HG02840 (cell line): ENCODE results near the gene TNKS1BP1.
"Not testable (repeated sequence)": the region's sequence is repeated elsewhere in the genome, so short reads cannot be mapped to it uniquely, and the experiment has no call there.

Experiments used
- ATAC-seq: cut with Tn5 transposase; IDR thresholded peaks from one replicate; pipeline ENCODE4 v1.9.1; 2021; ENCODE audit warnings: mild to moderate bottlenecking, moderate library complexity, moderate number of reproducible peaks; ENCODE audit not compliant: unreplicated experiment, low FRiP score

The TNKS1BP1 gene

GRCh38 chr11:57353852-57354251, 29.1 kb upstream of the TNKS1BP1 start:
- no peak for ATAC-seq

GRCh38 chr11:57353446-57353845, 28.7 kb upstream of the TNKS1BP1 start:
- no peak for ATAC-seq

GRCh38 chr11:57353036-57353435, 28.3 kb upstream of the TNKS1BP1 start:
- ATAC-seq, result no peak

DNA sequence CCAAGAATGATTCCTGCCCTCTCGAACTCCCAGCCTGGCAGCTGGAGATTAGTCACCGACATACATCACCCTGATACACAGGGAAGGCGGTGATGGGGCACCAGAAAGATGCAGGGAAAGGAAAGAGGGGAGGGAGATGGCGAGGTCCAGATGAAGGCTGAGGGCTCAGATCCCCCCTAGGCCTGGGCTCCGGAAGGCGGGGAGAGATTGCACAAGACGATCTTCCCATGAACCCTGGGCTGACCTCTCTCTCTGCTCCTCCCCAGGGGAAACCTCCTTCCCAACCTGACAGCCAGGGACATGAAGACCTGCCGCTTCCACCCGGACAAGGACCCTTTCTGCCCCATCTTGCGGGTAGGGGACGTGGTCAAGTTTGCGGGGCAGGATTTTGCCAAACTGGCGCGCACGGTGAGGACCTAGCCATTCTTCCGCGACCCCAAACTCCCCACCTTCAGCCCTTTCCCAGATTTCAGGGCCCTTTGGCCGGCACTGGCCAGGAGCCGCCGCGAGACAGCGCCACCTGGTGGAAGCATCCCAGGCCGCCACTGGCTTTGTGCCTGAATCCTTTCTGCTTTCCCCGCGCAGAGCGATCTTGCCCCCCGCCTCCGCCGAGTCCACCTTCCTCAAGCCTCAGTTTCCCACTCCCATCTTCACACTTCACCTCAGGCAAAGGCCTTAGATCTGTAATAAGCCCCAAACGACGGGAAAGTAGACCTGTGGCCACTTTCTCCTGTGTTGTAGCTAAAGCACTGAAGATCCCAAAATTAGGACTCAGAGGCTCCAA, 24.9 kb upstream of the TNKS1BP1 start:
- no peak for ATAC-seq

DNA sequence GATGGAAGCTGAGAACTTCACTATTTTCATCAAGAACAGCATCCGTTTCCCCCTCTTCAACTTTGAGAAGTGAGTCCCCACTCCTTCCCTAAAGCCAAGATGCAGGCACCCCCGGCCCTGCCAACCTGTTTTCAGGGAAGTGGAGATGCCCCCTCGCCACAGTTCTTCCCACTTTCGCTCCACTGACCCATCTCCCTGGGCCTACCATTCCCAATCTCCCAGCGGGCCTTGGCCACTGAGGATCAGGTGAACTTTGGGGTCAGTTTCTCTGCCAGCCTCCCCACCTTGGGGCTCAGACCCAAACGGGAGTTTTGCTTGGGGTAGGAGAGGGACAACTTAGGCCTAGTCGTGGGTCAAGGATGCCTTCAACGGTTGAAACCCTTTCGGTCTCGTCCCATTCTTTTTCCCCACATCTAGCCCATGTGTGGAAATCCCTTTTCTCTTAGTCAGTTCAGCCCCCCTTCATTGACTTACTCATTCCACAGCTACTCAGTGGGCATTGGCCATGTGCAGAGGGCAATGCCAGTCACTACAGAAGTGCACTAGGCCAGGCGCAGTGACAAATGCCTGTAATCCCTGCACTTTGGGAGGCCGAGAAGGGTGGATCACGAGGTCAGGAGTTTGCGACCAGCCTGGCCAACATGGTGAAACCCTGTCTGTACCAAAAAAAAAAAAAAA, 24.0 kb upstream of the TNKS1BP1 start:
- no peak for ATAC-seq

DNA sequence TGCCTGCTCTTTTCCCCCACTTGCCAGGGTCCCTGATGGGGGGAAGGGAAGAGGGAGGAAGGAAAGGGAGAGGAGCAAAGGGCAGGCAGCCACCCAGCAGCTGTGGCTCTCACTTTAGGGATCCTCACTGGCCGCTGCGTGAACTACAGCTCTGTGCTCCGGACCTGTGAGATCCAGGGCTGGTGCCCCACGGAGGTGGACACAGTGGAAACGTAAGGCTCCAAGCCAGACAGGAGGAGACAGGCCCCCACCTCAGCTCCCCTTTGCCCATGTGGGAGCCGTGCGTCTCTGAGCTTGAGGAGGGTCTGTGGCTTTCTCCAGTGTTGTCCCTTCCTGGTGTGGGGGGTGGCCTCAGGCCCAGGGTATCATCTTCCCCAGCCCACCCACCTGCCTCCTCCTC, 23.3 kb upstream of the TNKS1BP1 start:
- ATAC-seq, result no peak

GRCh38 chr11:57347336-57347735, 22.6 kb upstream of the TNKS1BP1 start:
- no peak for ATAC-seq

- ATAC-seq, result no peak
Observed at GRCh38 chr11:57345555-57346211, 20.9 kb upstream of the TNKS1BP1 start.

DNA sequence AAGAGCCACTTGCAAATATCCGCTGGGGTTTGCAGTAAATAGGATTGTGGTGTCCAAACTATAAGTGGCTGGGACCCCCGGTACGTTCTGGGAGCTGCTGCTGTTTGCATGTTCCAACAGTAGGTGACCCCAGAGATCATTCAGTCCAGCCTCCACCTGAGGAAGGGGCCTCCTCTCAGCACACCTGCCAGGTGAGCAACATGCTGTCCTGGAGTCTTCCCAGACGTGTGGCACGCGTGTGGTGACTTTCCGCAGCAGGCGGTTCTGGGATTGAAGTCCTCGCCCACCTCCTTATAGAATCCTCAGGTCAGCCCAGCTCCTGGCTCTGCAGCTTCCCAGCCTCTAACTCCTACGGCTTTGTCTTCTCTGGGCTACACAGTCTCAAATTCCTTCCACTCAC, 20.1 kb upstream of the TNKS1BP1 start:
- ATAC-seq, result no peak

- ATAC-seq, result no peak
Observed at GRCh38 chr11:57343825-57344224, 19.1 kb upstream of the TNKS1BP1 start.

DNA sequence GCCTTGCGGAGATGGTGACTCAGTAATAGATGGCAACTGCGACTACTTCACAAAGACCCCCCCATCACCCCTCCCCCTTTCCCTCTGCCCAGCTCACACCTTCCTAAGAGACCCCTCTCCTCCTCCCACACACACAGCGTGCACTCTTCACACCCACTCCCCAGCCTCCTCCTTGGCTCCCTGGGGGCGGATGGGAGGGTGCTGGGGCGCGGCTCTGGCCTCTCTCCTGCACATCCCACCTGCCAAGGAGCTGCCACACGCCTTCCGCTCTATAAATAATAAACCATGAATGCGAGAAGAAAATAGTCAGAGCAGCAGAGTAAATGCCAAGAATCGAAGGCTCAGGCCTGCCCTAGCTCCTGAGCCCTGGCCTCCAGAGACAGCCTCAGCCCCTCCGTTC, 17.9 kb upstream of the TNKS1BP1 start:
- no peak for ATAC-seq

- ATAC-seq, result no peak
Observed at GRCh38 chr11:57341250-57341808, 16.6 kb upstream of the TNKS1BP1 start.

DNA sequence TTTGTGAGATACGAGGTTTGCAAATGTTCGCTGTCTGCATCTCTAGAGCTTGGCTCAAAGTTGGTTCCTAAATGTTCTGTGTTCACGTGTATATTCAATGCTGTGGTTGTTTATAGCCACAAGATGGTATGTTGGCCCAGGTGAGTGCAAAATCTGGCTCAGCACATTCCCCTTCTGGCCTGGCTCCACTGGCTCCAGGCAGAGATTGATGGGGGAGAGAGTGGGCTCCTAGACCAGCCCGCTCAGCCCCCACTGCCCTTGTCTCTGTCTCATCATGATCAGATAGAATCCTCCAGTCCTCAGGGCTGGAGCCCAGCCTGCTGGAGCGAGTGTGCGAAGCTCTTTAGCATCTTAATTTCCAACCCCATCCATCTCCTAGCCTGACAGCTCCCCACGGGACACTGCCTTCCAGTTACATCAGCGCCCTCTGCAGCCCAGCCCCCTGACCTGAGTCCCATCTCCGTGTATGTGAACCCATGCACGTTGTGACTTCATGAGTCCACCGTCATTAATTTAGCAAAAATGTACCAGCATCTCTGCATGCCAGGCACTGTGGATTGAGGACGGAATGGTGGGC, 15.4 kb upstream of the TNKS1BP1 start:
- ATAC-seq, result no peak

DNA sequence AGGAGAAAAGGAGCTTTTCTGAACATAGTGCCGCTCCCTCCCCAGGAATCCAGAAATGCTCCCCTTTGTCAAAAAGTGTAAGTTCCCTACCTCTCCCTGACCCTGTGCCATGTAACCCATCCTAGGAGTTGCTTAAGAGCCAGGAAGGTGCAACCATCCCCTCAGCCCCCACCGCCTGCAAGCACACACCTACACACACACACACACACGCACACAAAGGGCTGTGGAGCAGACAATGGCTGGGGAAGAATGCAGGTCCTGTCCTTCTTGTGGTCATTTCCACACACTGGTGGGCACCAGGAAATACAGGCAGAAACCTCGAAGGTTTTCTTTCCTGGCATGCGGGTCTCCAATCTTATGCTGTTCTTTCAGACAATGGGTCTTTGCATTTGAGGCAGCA, 14.6 kb upstream of the TNKS1BP1 start:
- ATAC-seq, result no peak

DNA sequence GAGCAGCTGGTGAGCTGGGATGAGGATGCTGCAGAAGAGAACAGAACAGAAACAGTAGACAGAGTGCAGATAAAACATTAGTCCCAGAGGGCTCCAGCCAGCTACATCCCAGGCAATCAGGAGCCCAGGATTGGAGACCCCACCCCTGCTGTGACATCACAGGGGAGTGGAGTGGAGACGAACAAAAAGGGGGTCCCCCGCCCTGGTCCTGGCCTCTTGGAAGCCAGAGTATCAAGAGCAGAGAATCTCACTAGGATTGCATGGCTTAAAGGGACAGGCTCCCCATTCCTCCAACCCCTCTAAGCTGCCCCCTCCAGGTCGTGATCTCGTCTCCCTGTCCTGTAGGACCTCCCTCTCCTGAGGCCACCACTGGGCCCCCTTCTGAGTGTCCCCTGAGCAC, 13.4 kb upstream of the TNKS1BP1 start, which contains the start of gene P2RX3:
Gene P2RX3 (plus strand): TSS at position 211 of the 400 bp plus-strand sequence. CDS start 199 bp downstream, outside the sequence.
- no peak for ATAC-seq

- ATAC-seq, result not testable (repeated sequence)
Observed at GRCh38 chr11:57336856-57337255, 12.1 kb upstream of the TNKS1BP1 start.

GRCh38 chr11:57336111-57336666, 11.4 kb upstream of the TNKS1BP1 start:
- ATAC-seq, result no peak

GRCh38 chr11:57335343-57336110, 10.8 kb upstream of the TNKS1BP1 start, which contains the start of gene SSRP1:
Gene SSRP1, minus strand, starts transcription at chr11:57335892. Its CDS starts 771 bp downstream, at chr11:57335121.
- peak; percentile 98 for ATAC-seq

DNA sequence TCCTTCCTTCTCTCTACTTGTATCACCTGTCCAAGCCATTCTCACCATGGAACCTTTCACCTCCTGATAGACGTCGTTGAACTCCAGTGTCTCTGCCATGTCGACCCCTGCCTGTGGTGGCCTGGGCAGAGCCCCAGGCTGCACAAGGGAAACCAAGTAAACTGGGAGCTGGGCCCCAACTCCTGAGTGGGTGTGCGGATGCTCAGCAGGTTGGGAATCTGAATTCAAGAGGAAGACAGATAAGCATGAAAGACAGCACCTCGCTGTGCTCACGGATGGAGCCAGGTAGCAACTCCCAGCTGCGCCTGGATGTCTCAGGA, 10.2 kb upstream of the TNKS1BP1 start:
- ATAC-seq, result no peak
